ENCODE results near the gene RPS21. TPM values are rescaled to one million over a fixed set of nuclear protein-coding genes. Genes with fewer than 3 reads are reported as not detected.

Gene RPS21
- total and polyA plus RNA-seq, 4 donors, result 278 to 1,588 (median 439) TPM

DNA sequence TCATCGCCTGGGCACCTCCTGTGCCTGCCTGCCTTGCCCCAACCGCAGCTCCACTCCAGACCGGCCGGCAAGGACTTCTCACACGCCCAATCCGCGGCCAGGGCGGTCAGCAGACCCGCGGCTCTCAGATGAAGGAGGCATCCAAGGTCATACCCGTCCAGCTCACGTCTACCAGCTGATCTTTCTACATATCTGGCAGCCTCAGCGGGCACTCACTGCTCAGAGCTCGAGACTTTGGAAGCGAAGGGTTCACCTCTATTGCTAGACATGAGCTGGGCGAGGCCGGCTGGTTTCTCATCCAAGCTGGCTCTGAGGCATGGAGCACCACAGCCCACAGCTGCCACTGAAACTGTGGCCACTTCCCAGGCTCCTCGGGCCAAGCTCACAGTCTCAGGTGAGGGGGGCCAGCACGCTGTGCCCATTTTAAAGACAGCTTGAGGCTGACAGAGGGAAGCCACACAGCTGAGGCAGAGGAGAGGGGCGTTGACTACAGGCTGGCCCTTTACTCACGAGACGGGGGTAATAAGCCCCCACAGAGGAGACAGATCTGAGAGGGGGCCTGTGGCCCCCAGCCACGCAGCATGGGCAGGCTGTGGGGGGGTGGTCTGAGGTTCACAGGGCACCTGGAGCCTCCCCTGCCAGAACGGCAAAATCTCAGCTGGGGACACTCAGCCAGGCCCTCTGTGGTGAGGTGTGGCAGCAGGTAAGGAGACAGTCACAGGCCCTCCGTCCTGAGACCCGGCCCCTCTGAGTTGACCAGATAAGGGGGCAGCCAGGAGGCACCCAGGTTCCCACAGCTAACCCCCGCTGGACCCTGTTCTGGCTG lies 21.8 kb upstream of the RPS21 start:
- Histone ChIP-seq H3K4me3 (ENCODE audit: low read depth in 1 of 3, low read length in 3 of 3) (no peak overlapping the region), H3K9ac (ENCODE audit: low read depth in 1 of 2, low read length in 2 of 2) (no peak overlapping the region), H3K27ac (ENCODE audit: low read depth in 1 of 2, low read length in 2 of 2) (peak overlapping the region; percentile 40 to 41), H3K9me3 (ENCODE audit: control insufficient read depth in 4 of 4, low read length in 3 of 4) (no peaks in the 10 kb centered on the region), H3K27me3 (ENCODE audit: control insufficient read depth in 4 of 4, insufficient read depth in 4 of 4, low read length in 3 of 4) (no peaks in the 10 kb centered on the region), H3K4me1 (ENCODE audit: control insufficient read depth in 4 of 4, insufficient read depth in 4 of 4, low read length in 3 of 4) (peaks cover 44 to 85% (median 65%) of the 10 kb centered on the region in 4 donors), H3K36me3 (ENCODE audit: control insufficient read depth in 4 of 4, insufficient read depth in 3 of 4, low read depth in 1 of 4, low read length in 3 of 4) (peaks cover 0 to 2% (median 0%) of the 10 kb centered on the region in 4 donors)
- WGBS, result 71% methylated on average over 27 of the region's 27 CpGs
- TF ChIP-seq TAF1 (conservative IDR thresholded peaks at IDR 0.05) (no peak), RAD21 (IDR thresholded peaks at IDR 0.05) (no peak), FOXA2 (IDR thresholded peaks at IDR 0.05) (no peak), NR2F2 (IDR thresholded peaks at IDR 0.05) (no peak), ZBTB33 (IDR thresholded peaks at IDR 0.05) (no peak), CTCF (IDR thresholded peaks at IDR 0.05; ENCODE audit: low read depth, low read length, missing input control) (no peak), EGR1 (IDR thresholded peaks at IDR 0.05; ENCODE audit: low read depth in 2 of 2) (no peak), FOXA1 (IDR thresholded peaks at IDR 0.05) (no peak), GABPA (IDR thresholded peaks at IDR 0.05 in 1 of 2, conservative IDR thresholded peaks at IDR 0.05 in 1 of 2) (no peak), YY1 (IDR thresholded peaks at IDR 0.05) (no peak), REST (IDR thresholded peaks at IDR 0.05) (no peak), RXRA (IDR thresholded peaks at IDR 0.05) (no peak), HNF4G (IDR thresholded peaks at IDR 0.05) (no peak)
- TF ChIP-seq, protein P1, sequence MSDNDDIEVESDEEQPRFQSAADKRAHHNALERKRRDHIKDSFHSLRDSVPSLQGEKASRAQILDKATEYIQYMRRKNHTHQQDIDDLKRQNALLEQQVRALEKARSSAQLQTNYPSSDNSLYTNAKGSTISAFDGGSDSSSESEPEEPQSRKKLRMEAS (IDR thresholded peaks at IDR 0.05), result no peak
- TF ChIP-seq, protein P2, sequence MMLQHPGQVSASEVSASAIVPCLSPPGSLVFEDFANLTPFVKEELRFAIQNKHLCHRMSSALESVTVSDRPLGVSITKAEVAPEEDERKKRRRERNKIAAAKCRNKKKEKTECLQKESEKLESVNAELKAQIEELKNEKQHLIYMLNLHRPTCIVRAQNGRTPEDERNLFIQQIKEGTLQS (IDR thresholded peaks at IDR 0.05), result no peak
- no peak for DNase-seq (ENCODE audit: low spot score)

Data from liver (tissue), 9 donors.